ENCODE data around the gene BUB1B.

- TF ChIP-seq CTCF (IDR thresholded peaks at IDR 0.05; ENCODE audit: low read depth, low read length) (no peak), MYC (IDR thresholded peaks at IDR 0.05; ENCODE audit: low read depth, low read length) (no peak), POLR2A (IDR thresholded peaks at IDR 0.05; ENCODE audit: extremely low read depth, insufficient read length) (no peak)
Observed at GRCh38 chr15:40267670-40268069, 106.8 kb downstream of the BUB1B start.

All from NB4 (cell line).